NCI-H2196 treated with DMSO at 0.1 percent for 48 hours (cell line): ENCODE data around the gene RNF217.
"Not testable (repeated sequence)": the region's sequence is repeated elsewhere in the genome, so short reads cannot be mapped to it uniquely, and the experiment has no call there.

Experiments
- DNase-seq: peaks from one replicate; lab custom pipeline; 2025; ENCODE audit not compliant: unreplicated experiment; lab: John Stamatoyannopoulos, UW

RNF217 gene

GRCh38 chr6:125013938-125014660 lies 51.9 kb downstream of the RNF217 start:
- DNase-seq = no peak

GRCh38 chr6:125014661-125014957 lies 52.4 kb downstream of the RNF217 start:
- DNase-seq = no peak

- DNase-seq = no peak
Measured at GRCh38 chr6:125015152-125015551, 52.9 kb downstream of the RNF217 start.

GRCh38 chr6:125018136-125018535 lies 55.9 kb downstream of the RNF217 start:
- no peak for DNase-seq

GRCh38 chr6:125019281-125019680 lies 57.0 kb downstream of the RNF217 start:
- no peak for DNase-seq

- DNase-seq = no peak
Measured at GRCh38 chr6:125019918-125020317, 57.7 kb downstream of the RNF217 start.

- DNase-seq = no peak
Measured at GRCh38 chr6:125020385-125020784, 58.1 kb downstream of the RNF217 start.

- no peak for DNase-seq
Measured at GRCh38 chr6:125022391-125022989, 60.3 kb downstream of the RNF217 start.

GRCh38 chr6:125025164-125025854 lies 63.1 kb downstream of the RNF217 start:
- DNase-seq = no peak

GRCh38 chr6:125027287-125027686 lies 65.0 kb downstream of the RNF217 start:
- no peak for DNase-seq

GRCh38 chr6:125030969-125031368 lies 68.7 kb downstream of the RNF217 start:
- no peak for DNase-seq

GRCh38 chr6:125031385-125031784 lies 69.1 kb downstream of the RNF217 start:
- DNase-seq = no peak

- DNase-seq = not testable (repeated sequence)
Measured at GRCh38 chr6:125034929-125035328, 72.7 kb downstream of the RNF217 start.

- DNase-seq = not testable (repeated sequence)
Measured at GRCh38 chr6:125036486-125036885, 74.2 kb downstream of the RNF217 start.

- no peak for DNase-seq
Measured at GRCh38 chr6:125037827-125038226, 75.6 kb downstream of the RNF217 start.

- DNase-seq = no peak
Measured at GRCh38 chr6:125038925-125039324, 76.7 kb downstream of the RNF217 start.

- DNase-seq = no peak
Measured at GRCh38 chr6:125041740-125042459, 79.7 kb downstream of the RNF217 start.

GRCh38 chr6:125044066-125044465 lies 81.8 kb downstream of the RNF217 start:
- no peak for DNase-seq

GRCh38 chr6:125044667-125045066 lies 82.4 kb downstream of the RNF217 start:
- DNase-seq = no peak

GRCh38 chr6:125046107-125046925 lies 84.1 kb downstream of the RNF217 start:
- DNase-seq = no peak

GRCh38 chr6:125048274-125048673 lies 86.0 kb downstream of the RNF217 start:
- DNase-seq = no peak
